ENCODE measurements around the gene EYS.

Gene EYS

DNA sequence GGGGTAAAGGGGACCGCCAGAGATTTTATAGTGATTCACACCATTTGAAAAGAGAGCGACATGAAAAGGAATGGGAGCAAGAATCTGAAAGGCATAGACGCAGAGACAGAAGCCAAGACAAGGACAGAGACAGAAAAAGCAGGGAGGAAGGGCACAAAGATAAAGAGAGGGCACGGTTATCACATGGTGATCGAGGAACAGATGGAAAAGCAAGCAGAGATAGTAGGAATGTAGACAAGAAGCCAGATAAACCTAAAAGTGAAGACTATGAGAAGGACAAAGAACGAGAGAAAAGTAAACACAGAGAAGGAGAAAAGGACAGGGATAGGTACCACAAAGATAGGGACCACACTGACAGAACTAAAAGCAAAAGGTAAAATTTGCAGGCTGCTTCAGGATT is 1993.7 kb downstream of the EYS start:
- Histone ChIP-seq H2AK5ac (ENCODE audit: low read length, severe bottlenecking) (no peak overlapping the region), H3K14ac (ENCODE audit: low read length in 2 of 2) (no peak overlapping the region), H4K91ac (ENCODE audit: low read length) (no peak overlapping the region), H3K27ac (ENCODE audit: low read length, poor library complexity, severe bottlenecking) (no peak overlapping the region), H2BK12ac (ENCODE audit: low read length in 2 of 2) (no peak overlapping the region), H3K9ac (ENCODE audit: low read length) (no peak overlapping the region), H2BK15ac (ENCODE audit: low read depth, poor library complexity, severe bottlenecking) (no peak overlapping the region), H2BK5ac (ENCODE audit: low read depth, low read length, poor library complexity, severe bottlenecking) (no peak overlapping the region), H3K4me2 (ENCODE audit: low read length, poor library complexity, severe bottlenecking) (no peak overlapping the region), H3K27me3 (ENCODE audit: control insufficient read depth in 1 of 2, insufficient read depth in 1 of 2, low read length in 2 of 2) (no peaks in the 10 kb centered on the region), H4K8ac (ENCODE audit: low read length) (no peak overlapping the region), H3K9me3 (ENCODE audit: control insufficient read depth, low read length) (no peaks in the 10 kb centered on the region), H3K23ac (ENCODE audit: low read length in 2 of 2) (no peak overlapping the region), H3K18ac (ENCODE audit: low read depth in 1 of 2, low read length in 2 of 2) (no peak overlapping the region), H3K79me1 (replicated peaks; ENCODE audit: low read length, poor library complexity, severe bottlenecking) (peaks cover 11% of the 10 kb centered on the region), H3K4ac (ENCODE audit: low read depth in 1 of 2, low read length in 2 of 2) (no peak overlapping the region), H3K4me3 (ENCODE audit: insufficient read depth in 1 of 2, low read depth in 1 of 2, low read length in 2 of 2) (no peak overlapping the region), H3K36me3 (ENCODE audit: control insufficient read depth in 1 of 2, insufficient read depth in 2 of 2, low read depth in 1 of 2, low read length in 2 of 2) (peaks cover 5 to 85% of the 10 kb centered on the region in 2 experiments), H2BK120ac (ENCODE audit: low read depth, low read length) (no peak overlapping the region), H3K4me1 (ENCODE audit: control insufficient read depth, insufficient read depth, low read depth, low read length) (no peaks in the 10 kb centered on the region), H2AFZ (ENCODE audit: low read depth, low read length) (no peak overlapping the region)
- DNase-seq, result no peak
- 98% methylated on average over 6 of the region's 6 CpGs for WGBS

DNA sequence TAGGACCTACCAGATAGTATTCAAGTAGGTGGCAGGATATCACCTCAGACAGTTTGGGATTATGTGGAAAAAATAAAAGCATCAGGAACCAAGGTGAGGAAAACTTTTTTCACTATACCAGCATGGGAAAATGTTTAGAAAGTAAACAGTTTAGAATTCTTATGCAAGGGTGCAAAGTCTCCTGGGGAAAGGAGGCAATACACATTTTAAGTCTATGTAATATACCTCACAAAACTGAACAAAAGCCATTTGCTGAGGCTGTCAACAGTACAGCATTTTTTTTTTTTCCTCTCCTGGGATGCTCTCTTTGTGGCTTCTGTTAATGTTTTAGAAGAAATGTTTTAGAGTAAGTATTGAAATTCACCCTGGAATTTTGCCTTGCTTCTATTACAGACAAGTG is 1997.9 kb downstream of the EYS start:
- Histone ChIP-seq H3K4me3 (ENCODE audit: insufficient read depth in 1 of 2, low read depth in 1 of 2, low read length in 2 of 2) (no peak overlapping the region), H3K9me3 (ENCODE audit: control insufficient read depth, low read length) (no peaks in the 10 kb centered on the region), H3K79me1 (replicated peaks; ENCODE audit: low read length, poor library complexity, severe bottlenecking) (peaks cover 18% of the 10 kb centered on the region), H3K4me1 (ENCODE audit: control insufficient read depth, insufficient read depth, low read depth, low read length) (peaks cover 1% of the 10 kb centered on the region), H2BK5ac (ENCODE audit: low read depth, low read length, poor library complexity, severe bottlenecking) (no peak overlapping the region), H3K27me3 (ENCODE audit: control insufficient read depth in 1 of 2, insufficient read depth in 1 of 2, low read length in 2 of 2) (no peaks in the 10 kb centered on the region), H3K23ac (ENCODE audit: low read length in 2 of 2) (no peak overlapping the region), H4K91ac (ENCODE audit: low read length) (no peak overlapping the region), H2AK5ac (ENCODE audit: low read length, severe bottlenecking) (no peak overlapping the region), H3K4me2 (ENCODE audit: low read length, poor library complexity, severe bottlenecking) (no peak overlapping the region), H3K9ac (ENCODE audit: low read length) (no peak overlapping the region), H2BK15ac (ENCODE audit: low read depth, poor library complexity, severe bottlenecking) (no peak overlapping the region), H3K27ac (ENCODE audit: low read length, poor library complexity, severe bottlenecking) (no peak overlapping the region), H4K8ac (ENCODE audit: low read length) (no peak overlapping the region), H3K18ac (ENCODE audit: low read depth in 1 of 2, low read length in 2 of 2) (no peak overlapping the region), H3K14ac (ENCODE audit: low read length in 2 of 2) (no peak overlapping the region), H2AFZ (ENCODE audit: low read depth, low read length) (no peak overlapping the region), H3K4ac (ENCODE audit: low read depth in 1 of 2, low read length in 2 of 2) (no peak overlapping the region), H2BK12ac (ENCODE audit: low read length in 2 of 2) (no peak overlapping the region), H2BK120ac (ENCODE audit: low read depth, low read length) (no peak overlapping the region), H3K36me3 (ENCODE audit: control insufficient read depth in 1 of 2, insufficient read depth in 2 of 2, low read depth in 1 of 2, low read length in 2 of 2) (peaks cover 11 to 96% of the 10 kb centered on the region in 2 experiments)
- DNase-seq, result no peak

DNA sequence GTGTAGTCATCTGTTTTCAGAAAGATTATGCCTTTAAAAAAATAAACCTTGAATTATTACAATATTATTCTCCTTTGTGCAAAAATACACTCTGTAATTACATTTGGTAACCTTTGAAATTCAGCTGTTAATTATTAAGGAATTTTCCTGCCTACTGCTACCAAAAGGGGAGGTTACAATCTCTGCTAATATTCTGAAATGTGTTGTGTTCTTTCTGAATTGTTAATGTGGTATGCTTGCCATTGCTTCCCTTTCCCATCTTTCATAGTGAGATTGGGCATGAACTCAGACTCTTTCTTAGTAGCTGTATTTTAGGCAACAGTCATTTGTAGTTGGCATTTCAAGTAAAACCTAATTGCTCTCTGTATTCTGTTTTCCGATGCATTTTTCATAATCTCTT is 1998.4 kb downstream of the EYS start:
- Histone ChIP-seq H3K14ac (ENCODE audit: low read length in 2 of 2) (no peak overlapping the region), H3K79me1 (replicated peaks; ENCODE audit: low read length, poor library complexity, severe bottlenecking) (peaks cover 20% of the 10 kb centered on the region), H3K4ac (ENCODE audit: low read depth in 1 of 2, low read length in 2 of 2) (no peak overlapping the region), H2BK15ac (ENCODE audit: low read depth, poor library complexity, severe bottlenecking) (no peak overlapping the region), H3K4me3 (ENCODE audit: insufficient read depth in 1 of 2, low read depth in 1 of 2, low read length in 2 of 2) (no peak overlapping the region), H3K4me2 (ENCODE audit: low read length, poor library complexity, severe bottlenecking) (no peak overlapping the region), H3K9ac (ENCODE audit: low read length) (no peak overlapping the region), H4K8ac (ENCODE audit: low read length) (no peak overlapping the region), H2BK5ac (ENCODE audit: low read depth, low read length, poor library complexity, severe bottlenecking) (no peak overlapping the region), H2BK12ac (ENCODE audit: low read length in 2 of 2) (no peak overlapping the region), H4K91ac (ENCODE audit: low read length) (no peak overlapping the region), H3K27me3 (ENCODE audit: control insufficient read depth in 1 of 2, insufficient read depth in 1 of 2, low read length in 2 of 2) (no peaks in the 10 kb centered on the region), H3K4me1 (ENCODE audit: control insufficient read depth, insufficient read depth, low read depth, low read length) (peaks cover 1% of the 10 kb centered on the region), H2BK120ac (ENCODE audit: low read depth, low read length) (no peak overlapping the region), H2AFZ (ENCODE audit: low read depth, low read length) (no peak overlapping the region), H3K18ac (ENCODE audit: low read depth in 1 of 2, low read length in 2 of 2) (no peak overlapping the region), H2AK5ac (ENCODE audit: low read length, severe bottlenecking) (no peak overlapping the region), H3K27ac (ENCODE audit: low read length, poor library complexity, severe bottlenecking) (no peak overlapping the region), H3K23ac (ENCODE audit: low read length in 2 of 2) (no peak overlapping the region), H3K36me3 (ENCODE audit: control insufficient read depth in 1 of 2, insufficient read depth in 2 of 2, low read depth in 1 of 2, low read length in 2 of 2) (peaks cover 11 to 96% of the 10 kb centered on the region in 2 experiments), H3K9me3 (ENCODE audit: control insufficient read depth, low read length) (no peaks in the 10 kb centered on the region)
- no peak for DNase-seq
- WGBS, result no CpG with 5 or more reads among the region's 1 CpG

DNA sequence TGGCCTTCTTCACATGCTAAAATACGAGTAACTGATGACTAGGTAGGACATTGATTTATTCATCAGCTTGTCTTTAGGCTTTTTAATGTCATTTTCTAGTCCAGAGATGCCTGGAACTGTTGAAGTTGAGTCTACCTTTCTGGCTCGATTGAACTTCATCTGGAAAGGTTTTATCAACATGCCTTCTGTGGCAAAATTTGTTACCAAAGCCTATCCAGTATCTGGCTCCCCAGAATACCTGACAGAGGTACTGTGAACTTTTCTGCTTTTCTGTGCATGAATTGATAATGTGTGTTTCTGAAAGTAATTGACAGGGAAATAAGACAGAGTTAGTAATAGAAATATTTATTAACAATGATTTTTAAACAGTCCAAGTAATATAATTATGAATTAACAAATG is 2000.4 kb downstream of the EYS start:
- DNase-seq, result no peak
- Histone ChIP-seq H2BK15ac (ENCODE audit: low read depth, poor library complexity, severe bottlenecking) (no peak overlapping the region), H3K4me1 (ENCODE audit: control insufficient read depth, insufficient read depth, low read depth, low read length) (peaks cover 1% of the 10 kb centered on the region), H3K4me3 (ENCODE audit: insufficient read depth in 1 of 2, low read depth in 1 of 2, low read length in 2 of 2) (no peak overlapping the region), H3K79me1 (replicated peaks; ENCODE audit: low read length, poor library complexity, severe bottlenecking) (peaks cover 10% of the 10 kb centered on the region), H3K14ac (ENCODE audit: low read length in 2 of 2) (no peak overlapping the region), H2BK120ac (ENCODE audit: low read depth, low read length) (no peak overlapping the region), H4K8ac (ENCODE audit: low read length) (no peak overlapping the region), H2AFZ (ENCODE audit: low read depth, low read length) (no peak overlapping the region), H2BK5ac (ENCODE audit: low read depth, low read length, poor library complexity, severe bottlenecking) (no peak overlapping the region), H3K4me2 (ENCODE audit: low read length, poor library complexity, severe bottlenecking) (no peak overlapping the region), H3K4ac (ENCODE audit: low read depth in 1 of 2, low read length in 2 of 2) (no peak overlapping the region), H2BK12ac (ENCODE audit: low read length in 2 of 2) (no peak overlapping the region), H3K36me3 (ENCODE audit: control insufficient read depth in 1 of 2, insufficient read depth in 2 of 2, low read depth in 1 of 2, low read length in 2 of 2) (peaks cover 9 to 94% of the 10 kb centered on the region in 2 experiments), H2AK5ac (ENCODE audit: low read length, severe bottlenecking) (no peak overlapping the region), H3K9me3 (ENCODE audit: control insufficient read depth, low read length) (no peaks in the 10 kb centered on the region), H3K23ac (ENCODE audit: low read length in 2 of 2) (no peak overlapping the region), H3K27ac (ENCODE audit: low read length, poor library complexity, severe bottlenecking) (no peak overlapping the region), H4K91ac (ENCODE audit: low read length) (no peak overlapping the region), H3K18ac (ENCODE audit: low read depth in 1 of 2, low read length in 2 of 2) (no peak overlapping the region), H3K9ac (ENCODE audit: low read length) (no peak overlapping the region), H3K27me3 (ENCODE audit: control insufficient read depth in 1 of 2, insufficient read depth in 1 of 2, low read length in 2 of 2) (no peaks in the 10 kb centered on the region)
- 88% methylated on average over 2 of the region's 2 CpGs for WGBS

All from mesenchymal stem cell (in vitro differentiated cells and primary cell).